ENCODE measurements around the gene SPSB4.

DNA sequence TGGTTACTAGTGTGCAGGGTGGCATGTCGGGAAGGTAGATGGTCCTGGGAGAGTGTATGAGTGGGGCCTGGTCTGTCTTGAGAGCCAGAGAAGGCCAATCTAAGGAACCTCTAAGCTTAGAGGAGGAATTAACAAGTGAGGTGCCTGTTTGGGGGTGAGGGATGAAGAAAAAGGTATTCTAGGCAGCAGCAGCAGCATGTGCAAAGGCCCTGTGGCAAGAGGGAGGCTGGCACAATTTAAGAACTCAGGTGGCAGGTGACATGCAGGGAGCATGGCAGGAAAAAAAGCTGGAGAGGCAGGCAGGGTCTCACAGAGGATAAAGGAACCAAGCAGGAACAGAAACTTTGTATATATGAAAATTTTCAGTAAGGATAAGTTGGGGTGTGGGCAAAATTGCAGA lies 51.2 kb downstream of the SPSB4 start:
- TF ChIP-seq EZH2 (IDR thresholded peaks at IDR 0.05) (no peak), POLR2AphosphoS5 (IDR thresholded peaks at IDR 0.05; ENCODE audit: borderline replicate concordance, low read depth, low read length) (no peak), FOXP2 (optimal IDR thresholded peaks at IDR 0.05; ENCODE audit: control extremely low read depth, extremely low read length, insufficient read depth) (no peak)
